Cardiac fibroblast (primary cell): ENCODE measurements around the gene MRPL10.
A peak's percentile ranks its signal among the peaks of the same experiment; 100 is the strongest.

ENCODE experiments used
- DNase-seq, 2 donors: peaks; one replicate each; pipeline versions ENCODE4 v3.0.0 to v3.0.0-alpha.2; 2010; ENCODE audit warnings: low read depth in 2 of 2
- H3K4me3 ChIP-seq, 2 donors: replicated peaks in 1 of 2; 1 replicate in 1 of 2; 2 replicates in 1 of 2; pipeline ENCODE4 v1.5.1; 2011; ENCODE audit warnings: low read depth in 2 of 2, low read length in 2 of 2, mild to moderate bottlenecking in 2 of 2, moderate library complexity in 1 of 2
- CTCF ChIP-seq: IDR thresholded peaks from one replicate; pipeline ENCODE4 v1.5.1; 2011; ENCODE audit warnings: low read depth, mild to moderate bottlenecking, low read length, inconsistent platforms

MRPL10 gene

GRCh38 chr17:47830396-47831002 lies 842 bp downstream of the MRPL10 start:
- peak overlapping the region; percentile 67 to 93 for H3K4me3 ChIP-seq
- no peak for DNase-seq
- no peak for TF ChIP-seq CTCF

GRCh38 chr17:47829870-47830269 lies 1.5 kb downstream of the MRPL10 start:
- DNase-seq = no peak
- no peak for TF ChIP-seq CTCF
- no peak overlapping the region for H3K4me3 ChIP-seq

GRCh38 chr17:47823519-47823918 lies 7.8 kb downstream of the MRPL10 start:
- DNase-seq = no peak
- no peak overlapping the region for H3K4me3 ChIP-seq
- no peak for TF ChIP-seq CTCF

- DNase-seq = no peak
- no peak overlapping the region for H3K4me3 ChIP-seq
- TF ChIP-seq CTCF = no peak
These were observed 8.6 kb downstream of the MRPL10 start for GRCh38 chr17:47822785-47823184.

GRCh38 chr17:47821424-47822391 lies 9.6 kb downstream of the MRPL10 start, which contains the start of gene OSBPL7:
Gene OSBPL7 (minus strand): TSS chr17:47821794. CDS start chr17:47820278, 1,516 bp downstream.
- TF ChIP-seq CTCF = no peak
- peak within 1 kb of the TSS; percentile 64 to 74 for H3K4me3 ChIP-seq
- peak; percentile 81 to 86 for DNase-seq

GRCh38 chr17:47821031-47821423 lies 10.3 kb downstream of the MRPL10 start:
- no peak for TF ChIP-seq CTCF
- no peak for DNase-seq
- peak overlapping the region; percentile 64 to 74 for H3K4me3 ChIP-seq
